Ovary (tissue), 9 donors: Measurements from ENCODE around the gene DOHH. TPM values are rescaled to one million over a fixed set of nuclear protein-coding genes. Genes with fewer than 3 reads are reported as not detected.
A peak's percentile ranks its signal among the peaks of the same experiment; 100 is the strongest.

Experiments used
- DNase-seq, 5 donors: peaks; one replicate each; pipeline ENCODE4 v3.0.0-alpha.2; 2019 to 2020
- H3K27ac ChIP-seq, 2 donors: fragments of 200-600 bp; one replicate each; pipeline versions ENCODE4 v1.5.1 to v1.8.0; 2019 to 2022
- H3K27me3 ChIP-seq: fragments of 200-600 bp; one replicate; pipeline ENCODE4 v1.8.0; 2022
- H3K36me3 ChIP-seq: fragments of 200-600 bp; sonication (generic); one replicate; pipeline ENCODE4 v1.5.1; 2019
- H3K4me1 ChIP-seq: one replicate; pipeline ENCODE4 v1.8.1; 2013; ENCODE audit warnings: mild to moderate bottlenecking, moderate library complexity; ENCODE audit not compliant: insufficient read depth
- H3K4me3 ChIP-seq: fragments of 200-600 bp; sonication (generic); one replicate; pipeline ENCODE4 v1.5.1; 2017
- H3K9me3 ChIP-seq, 2 donors: fragments of 200-600 bp in 1 of 2; sonication (generic) in 1 of 2; one replicate each; pipeline versions ENCODE4 v1.5.1 to v1.8.1; 2013 to 2019; ENCODE audit warnings: mild to moderate bottlenecking in 1 of 2, moderate library complexity in 1 of 2
- CTCF ChIP-seq, 3 donors: fragments of 450-650 bp in 2 of 3; fragments of 200-600 bp in 1 of 3; IDR thresholded peaks; one replicate each; pipeline versions ENCODE4 v1.5.1 to v1.8.0; 2016 to 2022; ENCODE audit warnings: antibody characterized with exemption in 3 of 3, mild to moderate bottlenecking in 1 of 3
- EP300 ChIP-seq: sonication (generic); formaldehyde crosslinking; IDR thresholded peaks from one replicate; pipeline ENCODE4 v1.6.1; 2017; ENCODE audit warnings: antibody characterized with exemption
- POLR2A ChIP-seq: fragments of 450-650 bp; IDR thresholded peaks from one replicate; pipeline ENCODE4 v1.6.1; 2017; ENCODE audit warnings: antibody characterized with exemption, mild to moderate bottlenecking, moderate library complexity
- WGBS, 3 donors: extraction: QIAGEN DNeasy Blood & Tissue Kit in 1 of 3; methylation state at CpG; one replicate each; pipeline versions ENCODE4 v1.1.5 to v1.1.7; 2013 to 2017; 5-methylcytosine and 5-hydroxymethylcytosine counted together
- intact Hi-C, 4 donors: fragments of 100-400 bp; cut with DNase I; formaldehyde crosslinking; loops; one replicate each; pipeline versions ENCODE4 v1.11.0 to v1.15.1; 2022 to 2023
- polyA plus RNA-seq, 2 donors: library from polyadenylated mRNA; stranded (reverse); fragments of 200-250 nt in 1 of 2; fragments of 350-450 nt in 1 of 2; fragmentation: Illumina TruSeq in 1 of 2; extraction: RNeasy Lipid Tissue Mini Kit (QIAGEN cat#74804) in 1 of 2; gene quantifications; one replicate each; pipeline ENCODE4 v1.2.3, GENCODE V29; 2013 to 2014
- total RNA-seq, 7 donors: library from RNA; depleted of rRNA in 2 of 7; stranded (reverse); fragments of >200 nt in 2 of 7; fragmentation: NEBNext Ultra II Directional in 3 of 7; extraction: Animal tissue kit (Norgen Biotek cat#: 25700) in 3 of 7; gene quantifications; one replicate each; pipeline versions ENCODE4 v1.1.0 to v1.2.4, GENCODE V29; 2016 to 2023
- donor health status: DM: no; HTN: no; CAD: no; lungs with moderate emphysema.
- donor health status: DM: no; HTN: no; CAD: no.
- donor health status: Bipolar disorder and iron deficiency.
- donor health status: DM: yes; HTN: yes; CAD: no.
- donor health status: DM: no; HTN: no; CAD: no.
- donor health status: DM: yes; HTN: yes; CAD: no.

DOHH gene
- total and polyA plus RNA-seq, 9 donors: 7.1 to 14.5 (median 8.5) TPM; not detected in 1

GRCh38 chr19:3474614-3475013, 25.9 kb downstream of the DOHH start:
- Histone ChIP-seq H3K4me3 (no peak overlapping the region), H3K27ac (no peak overlapping the region), H3K9me3 (no peaks in the 10 kb centered on the region), H3K27me3 (no peaks in the 10 kb centered on the region), H3K4me1 (no peaks in the 10 kb centered on the region), H3K36me3 (no peaks in the 10 kb centered on the region)
- 64 to 74% (median 65%) methylated on average over 2 of the region's 2 CpGs for WGBS, 3 donors
- intact Hi-C loops: loop anchor here in 2 of 4 donors (2.0 to 5.0 kb wide), 2 partner anchors 150 to 162 kb away; no protein-coding TSS in a partner anchor
- no peak for DNase-seq
- TF ChIP-seq POLR2A (no peak), EP300 (no peak), CTCF (IDR thresholded peaks at IDR 0.05) (no peak)

- intact Hi-C loops: loop anchor here in 1 of 4 donors (2.0 kb wide), 1 partner anchor 149 kb away; no protein-coding TSS in a partner anchor
- TF ChIP-seq EP300 (no peak), CTCF (IDR thresholded peaks at IDR 0.05) (no peak), POLR2A (no peak)
- 62 to 71% (median 63%) methylated on average over 8 of the region's 8 CpGs for WGBS, 3 donors
These were observed 26.5 kb downstream of the DOHH start for GRCh38 chr19:3474010-3474409.

GRCh38 chr19:3471954-3472655, 28.4 kb downstream of the DOHH start:
- TF ChIP-seq EP300: no peak
- TF ChIP-seq POLR2A: no peak
- TF ChIP-seq CTCF (IDR thresholded peaks at IDR 0.05): peak; percentile 65 to 88 (median 81)
- intact Hi-C loops: loop anchor here in 2 of 4 donors (2.0 kb wide), 1 partner anchor 145 kb away; no protein-coding TSS in a partner anchor
- 12 to 24% (median 13%) methylated on average over 19 to 24 of the region's 24 CpGs for WGBS, 3 donors
- peak in 4 of 5 donors; percentile 62 to 76 (median 70) for DNase-seq
- H3K27me3 ChIP-seq: no peaks in the 10 kb centered on the region
- H3K27ac ChIP-seq: no peak overlapping the region
- no peaks in the 10 kb centered on the region for H3K36me3 ChIP-seq
- H3K9me3 ChIP-seq: no peaks in the 10 kb centered on the region
- no peak overlapping the region for H3K4me3 ChIP-seq
- H3K4me1 ChIP-seq: peaks cover 5% of the 10 kb centered on the region

More at GRCh38 chr19:3474010-3474409, 26.5 kb downstream of the DOHH start:
- Histone ChIP-seq H3K27ac (no peak overlapping the region), H3K4me1 (no peaks in the 10 kb centered on the region), H3K4me3 (no peak overlapping the region), H3K36me3 (no peaks in the 10 kb centered on the region), H3K9me3 (no peaks in the 10 kb centered on the region), H3K27me3 (no peaks in the 10 kb centered on the region)
- no peak for DNase-seq

GRCh38 chr19:3470500-3471128, 29.9 kb downstream of the DOHH start:
- whole genome bisulfite sequencing, 3 donors: 51 to 58% (median 56%) methylated on average over 11 of the region's 11 CpGs
- H3K4me3 ChIP-seq: no peak overlapping the region
- no peaks in the 10 kb centered on the region for H3K27me3 ChIP-seq
- intact Hi-C loops: loop anchor here in 1 of 4 donors (2.0 kb wide), 1 partner anchor 144 kb away; no protein-coding TSS in a partner anchor
- no peaks in the 10 kb centered on the region for H3K36me3 ChIP-seq
- H3K9me3 ChIP-seq: no peaks in the 10 kb centered on the region
- peaks cover 5% of the 10 kb centered on the region for H3K4me1 ChIP-seq
- no peak overlapping the region for H3K27ac ChIP-seq
- DNase-seq: no peak
- TF ChIP-seq POLR2A (no peak), CTCF (IDR thresholded peaks at IDR 0.05) (no peak), EP300 (no peak)
